ENCODE measurements around the gene RASGRP2. TPM values are rescaled to one million over a fixed set of nuclear protein-coding genes. Genes with fewer than 3 reads are reported as not detected.

RASGRP2 gene
- total RNA-seq, 4 donors from 2014 or later: 32.8 to 72.8 (median 34.9) TPM

DNA sequence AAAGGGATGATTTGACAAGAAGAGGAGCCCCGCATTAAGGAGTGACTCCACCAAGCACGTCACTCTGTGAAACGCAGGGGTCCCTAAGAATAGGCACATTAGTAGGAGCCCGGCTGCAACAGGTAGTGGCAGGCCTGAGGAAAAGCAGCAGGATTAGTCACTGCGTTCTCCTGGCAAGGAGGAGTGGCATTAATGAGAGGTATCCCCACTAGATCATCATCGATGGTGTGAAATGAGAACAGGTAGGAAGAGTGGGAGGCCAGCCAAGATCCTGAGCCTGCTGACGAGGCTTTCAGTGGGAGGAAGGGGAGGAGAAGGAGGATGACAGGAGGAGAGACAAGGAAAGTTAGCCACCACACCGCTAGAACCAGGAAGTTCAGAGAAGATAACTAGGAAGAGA lies 59.6 kb downstream of the RASGRP2 start:
- peaks cover 13 to 23% (median 18%) of the 10 kb centered on the region in 4 donors for H3K4me1 ChIP-seq
- DNase-seq (ENCODE audit: extremely low spot score): no peak
- H3K27ac ChIP-seq (replicated peaks in 1 of 4): no peak overlapping the region
- intact Hi-C loops (cut with DNase I): no loop called here
- 75% methylated on average over 8 of the region's 8 CpGs for WGBS
- no peak for TF ChIP-seq POLR2A (IDR thresholded peaks at IDR 0.05; ENCODE audit: low read depth)
- no peak for TF ChIP-seq POLR2AphosphoS5 (IDR thresholded peaks at IDR 0.05)
- no peak for TF ChIP-seq EP300 (IDR thresholded peaks at IDR 0.05)
- TF ChIP-seq, protein P1, sequence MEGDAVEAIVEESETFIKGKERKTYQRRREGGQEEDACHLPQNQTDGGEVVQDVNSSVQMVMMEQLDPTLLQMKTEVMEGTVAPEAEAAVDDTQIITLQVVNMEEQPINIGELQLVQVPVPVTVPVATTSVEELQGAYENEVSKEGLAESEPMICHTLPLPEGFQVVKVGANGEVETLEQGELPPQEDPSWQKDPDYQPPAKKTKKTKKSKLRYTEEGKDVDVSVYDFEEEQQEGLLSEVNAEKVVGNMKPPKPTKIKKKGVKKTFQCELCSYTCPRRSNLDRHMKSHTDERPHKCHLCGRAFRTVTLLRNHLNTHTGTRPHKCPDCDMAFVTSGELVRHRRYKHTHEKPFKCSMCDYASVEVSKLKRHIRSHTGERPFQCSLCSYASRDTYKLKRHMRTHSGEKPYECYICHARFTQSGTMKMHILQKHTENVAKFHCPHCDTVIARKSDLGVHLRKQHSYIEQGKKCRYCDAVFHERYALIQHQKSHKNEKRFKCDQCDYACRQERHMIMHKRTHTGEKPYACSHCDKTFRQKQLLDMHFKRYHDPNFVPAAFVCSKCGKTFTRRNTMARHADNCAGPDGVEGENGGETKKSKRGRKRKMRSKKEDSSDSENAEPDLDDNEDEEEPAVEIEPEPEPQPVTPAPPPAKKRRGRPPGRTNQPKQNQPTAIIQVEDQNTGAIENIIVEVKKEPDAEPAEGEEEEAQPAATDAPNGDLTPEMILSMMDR (IDR thresholded peaks at IDR 0.05): no peak
- no peaks in the 10 kb centered on the region for H3K36me3 ChIP-seq
- H3K4me3 ChIP-seq: no peak overlapping the region
- no peaks in the 10 kb centered on the region for H3K9me3 ChIP-seq
- H3K27me3 ChIP-seq: no peaks in the 10 kb centered on the region

DNA sequence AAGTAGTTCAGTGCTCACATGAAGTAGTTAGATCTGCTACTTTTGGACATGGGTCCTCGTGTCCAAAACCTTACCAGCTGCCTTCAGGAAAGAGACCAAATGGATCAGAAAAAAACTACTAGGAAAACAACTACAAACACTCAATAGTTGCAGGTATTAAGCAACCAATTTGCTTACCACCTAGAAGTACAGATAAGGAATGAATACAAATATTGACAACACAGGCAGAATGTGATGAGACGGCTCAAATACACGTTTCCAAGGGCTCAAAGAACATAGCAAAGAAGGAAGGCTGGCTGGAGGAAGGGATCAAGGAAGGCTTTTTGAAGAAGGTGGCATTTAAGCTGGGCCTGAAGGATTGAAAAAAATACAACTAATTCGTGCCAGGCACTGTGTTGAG lies 62.8 kb downstream of the RASGRP2 start:
- TF ChIP-seq POLR2AphosphoS5 (IDR thresholded peaks at IDR 0.05): no peak
- intact Hi-C loops (cut with DNase I): no loop called here

DNA sequence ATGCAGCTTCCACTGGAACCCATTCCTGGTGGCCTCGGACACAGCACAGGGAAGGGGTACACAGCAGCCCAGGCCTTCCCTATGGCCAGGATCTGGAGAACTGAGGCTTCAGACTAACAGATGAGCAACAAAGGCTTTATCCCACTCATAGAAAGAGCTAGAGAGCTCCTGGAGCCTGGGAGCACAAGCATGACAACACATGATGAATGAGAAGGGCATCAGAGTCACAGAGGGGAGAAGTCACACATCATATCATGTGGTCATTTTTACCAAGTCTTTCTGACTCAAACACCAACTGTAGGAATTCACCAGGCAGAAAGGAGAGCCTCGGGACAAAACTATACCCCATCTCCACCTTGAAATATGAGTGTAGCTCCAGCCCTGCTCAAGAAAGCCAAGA lies 64.1 kb downstream of the RASGRP2 start:
- Histone ChIP-seq H3K27me3 (peaks cover 0 to 35% (median 0%) of the 10 kb centered on the region in 4 donors), H3K4me1 (peaks cover 9 to 13% (median 12%) of the 10 kb centered on the region in 4 donors), H3K27ac (replicated peaks in 1 of 4) (no peak overlapping the region), H3K4me3 (no peak overlapping the region), H3K36me3 (no peaks in the 10 kb centered on the region), H3K9me3 (no peaks in the 10 kb centered on the region)
- intact Hi-C loops (cut with DNase I): no loop called here
- TF ChIP-seq POLR2A (IDR thresholded peaks at IDR 0.05; ENCODE audit: low read depth) (no peak), POLR2AphosphoS5 (IDR thresholded peaks at IDR 0.05) (no peak), EP300 (IDR thresholded peaks at IDR 0.05) (no peak)
- TF ChIP-seq, protein P1 (IDR thresholded peaks at IDR 0.05): no peak
- 69% methylated on average over 1 of the region's 2 CpGs for WGBS
- no peak for DNase-seq (ENCODE audit: extremely low spot score)

More for the DNA sequence above, 62.8 kb downstream of the RASGRP2 start:
- 77% methylated on average over 4 of the region's 4 CpGs for WGBS
- H3K4me1 ChIP-seq: no peaks in the 10 kb centered on the region
- no peaks in the 10 kb centered on the region for H3K9me3 ChIP-seq
- H3K27ac ChIP-seq (replicated peaks in 1 of 4): no peak overlapping the region
- no peak for DNase-seq (ENCODE audit: extremely low spot score)
- no peak overlapping the region for H3K4me3 ChIP-seq
- peaks cover 0 to 22% (median 0%) of the 10 kb centered on the region in 4 donors for H3K27me3 ChIP-seq
- no peaks in the 10 kb centered on the region for H3K36me3 ChIP-seq

DNA sequence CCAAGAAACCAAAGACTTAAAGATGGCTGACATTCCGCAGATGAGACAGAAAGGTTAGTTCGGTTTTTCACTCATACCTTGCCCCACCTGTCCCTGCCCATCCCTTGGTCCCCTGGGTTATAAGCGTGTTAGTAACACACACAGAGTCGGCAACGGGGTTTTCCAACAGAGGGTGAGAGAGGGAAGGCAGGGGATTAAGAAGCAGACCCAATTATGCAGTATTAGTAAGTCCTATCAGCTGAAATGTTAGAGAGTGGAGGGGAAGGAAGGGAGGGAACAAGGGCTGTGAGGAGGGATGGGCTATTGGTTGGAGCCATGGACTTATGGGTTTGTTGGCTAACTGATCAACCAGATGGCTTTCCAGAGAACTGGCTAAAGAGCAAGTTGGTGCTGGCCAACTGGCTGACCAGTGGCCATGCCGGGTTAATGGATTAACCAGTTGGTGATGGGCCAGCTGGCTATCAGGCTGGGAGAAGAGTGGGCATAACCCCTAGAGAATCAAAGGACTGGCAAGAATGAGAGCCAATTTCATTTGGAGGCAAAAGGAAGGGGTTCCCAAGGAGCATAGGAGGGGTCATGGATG lies 66.4 kb downstream of the RASGRP2 start:
- no peak for DNase-seq (ENCODE audit: extremely low spot score)
- no peak overlapping the region for H3K4me3 ChIP-seq
- 86% methylated on average over 6 of the region's 6 CpGs for WGBS
- TF ChIP-seq, protein P1 (IDR thresholded peaks at IDR 0.05): no peak
- TF ChIP-seq POLR2AphosphoS5 (IDR thresholded peaks at IDR 0.05) (no peak), EP300 (IDR thresholded peaks at IDR 0.05) (no peak), POLR2A (IDR thresholded peaks at IDR 0.05; ENCODE audit: low read depth) (no peak)
- H3K4me1 ChIP-seq: peaks cover 10 to 13% (median 12%) of the 10 kb centered on the region in 4 donors
- H3K27me3 ChIP-seq: peaks cover 0 to 37% (median 0%) of the 10 kb centered on the region in 4 donors
- intact Hi-C loops (cut with DNase I): no loop called here
- H3K9me3 ChIP-seq: no peaks in the 10 kb centered on the region
- H3K36me3 ChIP-seq: no peaks in the 10 kb centered on the region
- H3K27ac ChIP-seq (replicated peaks in 1 of 4): no peak overlapping the region

Other genes with a start within 250 kb of the RASGRP2 start
- not detected for gene SLC22A11, start 188.2 kb downstream of the RASGRP2 start, total RNA-seq
- gene SLC22A12, start 152.9 kb downstream of the RASGRP2 start, total RNA-seq: not detected
- gene NRXN2, start 20.9 kb downstream of the RASGRP2 start, total RNA-seq: 10 to 100 TPM in 1 of 4 donors, 1 to 10 TPM in 3; 2.1 to 12.9 (median 4.3) TPM
- gene PYGM, start 15.8 kb upstream of the RASGRP2 start, total RNA-seq: 10 to 100 TPM; 18.4 to 57.2 (median 26.3) TPM
- 100 to 1,000 TPM; 199 to 285 (median 234) TPM for gene SF1, start 34.4 kb upstream of the RASGRP2 start, total RNA-seq
- gene MAP4K2, start 59.1 kb upstream of the RASGRP2 start, total RNA-seq: 10 to 100 TPM; 11.1 to 25.0 (median 17.1) TPM
- gene MEN1, start 66.4 kb upstream of the RASGRP2 start, total RNA-seq: 10 to 100 TPM; 10.4 to 18.7 (median 11.5) TPM
- under 1 TPM in 3 of 4 donors, not detected in 1; 0.33 to 0.46 (median 0.39) TPM for gene CDC42BPG, start 100.5 kb upstream of the RASGRP2 start, total RNA-seq
- gene EHD1, start 134.5 kb upstream of the RASGRP2 start, total RNA-seq: 100 to 1,000 TPM in 2 of 4 donors, 10 to 100 TPM in 2; 57.0 to 193 (median 104) TPM
- gene ATG2A, start 173.1 kb upstream of the RASGRP2 start, total RNA-seq: 10 to 100 TPM; 19.9 to 28.7 (median 26.1) TPM
- gene PPP2R5B, start 180.5 kb upstream of the RASGRP2 start, total RNA-seq: 10 to 100 TPM; 24.1 to 38.8 (median 29.0) TPM
- not detected for gene GPHA2, start 191.8 kb upstream of the RASGRP2 start, total RNA-seq
- not detected for gene MAJIN, start 228.0 kb upstream of the RASGRP2 start, total RNA-seq

Measured in esophagus muscularis mucosa (tissue), 4 donors.